DND-41 (cell line): Measurements from ENCODE around the gene SLC6A7.

Experiments used
- EZH2 ChIP-seq: IDR thresholded peaks from 3 replicates; pipeline ENCODE4 v1.6.1; 2012; ENCODE audit warnings: borderline replicate concordance, low read depth, mild to moderate bottlenecking, moderate library complexity, low read length, inconsistent platforms; ENCODE audit not compliant: severe bottlenecking
- TF ChIP-seq, protein P1 (sequence below): IDR thresholded peaks from 2 replicates; pipeline ENCODE4 v1.5.1; 2012; ENCODE audit warnings: borderline replicate concordance, low read length, moderate library complexity, mild to moderate bottlenecking; ENCODE audit not compliant: poor library complexity, severe bottlenecking; ENCODE audit errors: extremely low read depth

GRCh38 chr5:150188146-150188842 is 1.6 kb upstream of the SLC6A7 start:
- TF ChIP-seq, protein P1, sequence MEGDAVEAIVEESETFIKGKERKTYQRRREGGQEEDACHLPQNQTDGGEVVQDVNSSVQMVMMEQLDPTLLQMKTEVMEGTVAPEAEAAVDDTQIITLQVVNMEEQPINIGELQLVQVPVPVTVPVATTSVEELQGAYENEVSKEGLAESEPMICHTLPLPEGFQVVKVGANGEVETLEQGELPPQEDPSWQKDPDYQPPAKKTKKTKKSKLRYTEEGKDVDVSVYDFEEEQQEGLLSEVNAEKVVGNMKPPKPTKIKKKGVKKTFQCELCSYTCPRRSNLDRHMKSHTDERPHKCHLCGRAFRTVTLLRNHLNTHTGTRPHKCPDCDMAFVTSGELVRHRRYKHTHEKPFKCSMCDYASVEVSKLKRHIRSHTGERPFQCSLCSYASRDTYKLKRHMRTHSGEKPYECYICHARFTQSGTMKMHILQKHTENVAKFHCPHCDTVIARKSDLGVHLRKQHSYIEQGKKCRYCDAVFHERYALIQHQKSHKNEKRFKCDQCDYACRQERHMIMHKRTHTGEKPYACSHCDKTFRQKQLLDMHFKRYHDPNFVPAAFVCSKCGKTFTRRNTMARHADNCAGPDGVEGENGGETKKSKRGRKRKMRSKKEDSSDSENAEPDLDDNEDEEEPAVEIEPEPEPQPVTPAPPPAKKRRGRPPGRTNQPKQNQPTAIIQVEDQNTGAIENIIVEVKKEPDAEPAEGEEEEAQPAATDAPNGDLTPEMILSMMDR: no peak
- TF ChIP-seq EZH2: no peak
